Measurements from ENCODE around the gene SVIL. TPM values are rescaled to one million over a fixed set of nuclear protein-coding genes. Genes with fewer than 3 reads are reported as not detected.
"Not testable (repeated sequence)": the region's sequence is repeated elsewhere in the genome, so short reads cannot be mapped to it uniquely, and the experiment has no call there.

Gene SVIL
- total RNA-seq, 1 experiment from 2014 or later: 14.5 TPM

DNA sequence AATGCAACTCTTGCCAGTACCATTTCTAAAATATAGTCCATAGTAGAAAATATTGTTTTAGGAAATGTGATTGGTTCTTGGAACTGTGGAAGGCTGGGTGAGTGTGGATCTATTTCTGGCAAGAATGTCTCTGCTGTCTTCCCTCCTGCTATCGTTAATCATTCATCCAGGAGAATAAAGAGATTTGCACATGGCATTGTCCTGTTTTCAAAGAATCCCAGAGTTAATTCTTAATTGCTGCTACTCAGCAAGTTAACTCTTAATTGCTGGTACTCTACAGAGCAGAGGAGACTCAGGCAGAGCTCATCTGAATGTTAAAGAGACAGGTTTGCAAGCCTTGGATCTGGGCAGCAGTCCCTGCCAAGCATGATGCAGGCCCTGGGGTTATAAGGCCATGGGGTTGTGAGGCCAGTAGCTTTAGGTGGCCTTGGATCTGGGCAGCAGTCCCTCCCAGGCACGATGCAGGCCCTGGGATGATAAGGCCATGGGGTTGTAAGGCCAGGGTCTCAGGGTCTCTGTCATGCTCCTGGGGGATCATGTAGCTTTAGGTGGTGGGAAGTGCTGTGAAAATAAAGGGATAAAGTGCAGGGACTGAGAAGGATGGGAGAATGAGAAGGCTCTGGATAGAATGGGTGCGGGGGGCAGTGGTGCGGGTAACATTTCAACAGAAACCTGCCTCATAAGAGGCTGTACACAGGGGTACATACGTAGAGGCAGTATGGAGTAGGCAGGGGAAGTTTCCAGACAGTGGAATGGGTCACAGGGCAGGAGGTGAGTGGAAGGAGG lies 162.3 kb downstream of the SVIL start:
- H3K4me3 ChIP-seq (ENCODE audit: insufficient read depth, low read depth, low read length): no peak overlapping the region
- H3K36me3 ChIP-seq (replicated peaks; ENCODE audit: control insufficient read depth, insufficient read depth, low read length): no peaks in the 10 kb centered on the region; the same call in 1 of the 2 replicates
- H3K27me3 ChIP-seq (ENCODE audit: control insufficient read depth, insufficient read depth, low read length): no peaks in the 10 kb centered on the region
- no peak for DNase-seq

DNA sequence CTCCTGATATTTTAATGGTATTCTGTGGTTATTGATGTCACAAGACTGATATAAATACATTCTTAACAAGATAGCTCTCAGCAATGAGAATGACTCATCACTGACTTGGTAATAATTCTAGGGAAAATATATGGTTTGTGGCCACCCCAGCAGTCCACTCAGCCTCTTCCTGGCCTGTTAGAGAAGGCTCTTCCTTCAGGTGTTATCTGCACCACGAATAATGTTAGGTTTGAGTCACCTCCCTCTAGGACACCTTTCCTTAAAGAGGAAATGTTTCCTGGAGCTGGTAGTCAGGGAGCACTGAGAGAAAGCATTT lies 163.3 kb downstream of the SVIL start:
- Histone ChIP-seq H3K4me3 (ENCODE audit: insufficient read depth, low read depth, low read length) (no peak overlapping the region), H3K36me3 (replicated peaks; ENCODE audit: control insufficient read depth, insufficient read depth, low read length) (no peaks in the 10 kb centered on the region; the same call in 1 of the 2 replicates)
- DNase-seq: no peak

DNA sequence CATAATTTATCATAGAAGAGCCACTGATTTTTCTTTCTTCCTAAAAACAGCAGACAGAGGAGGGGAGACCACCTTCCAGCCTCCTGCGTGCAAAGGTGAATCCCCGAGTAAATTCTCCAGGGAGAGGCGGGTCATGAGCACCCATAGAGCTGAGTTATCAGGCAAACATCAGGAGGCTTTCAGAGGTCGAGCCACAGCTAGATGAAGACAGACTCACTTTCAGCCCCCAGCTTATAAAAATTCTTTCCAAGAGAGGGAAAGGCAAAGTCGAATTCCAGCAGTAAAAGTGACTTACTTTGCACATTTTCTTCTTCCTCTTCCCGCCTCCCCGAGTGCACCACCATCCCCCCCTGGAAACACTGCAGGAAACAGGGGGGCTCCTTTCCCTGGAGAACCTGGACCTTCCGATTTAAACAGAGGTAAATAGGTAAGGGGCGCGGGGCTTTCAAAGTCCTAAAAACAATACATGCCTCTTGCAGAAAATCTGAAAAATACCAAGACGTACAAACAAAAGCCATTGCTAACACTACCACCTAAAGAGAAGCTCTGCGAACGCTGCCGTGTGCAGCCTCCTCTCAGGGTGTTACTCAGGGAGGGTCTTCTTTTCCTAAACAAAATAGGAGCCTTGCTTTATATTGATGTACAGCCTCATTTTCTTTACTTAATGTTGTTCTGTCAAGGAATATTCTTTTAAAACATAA lies 163.8 kb downstream of the SVIL start:
- Histone ChIP-seq H3K4me3 (ENCODE audit: insufficient read depth, low read depth, low read length) (no peak overlapping the region), H3K36me3 (replicated peaks; ENCODE audit: control insufficient read depth, insufficient read depth, low read length) (no peaks in the 10 kb centered on the region; the same call in 1 of the 2 replicates), H3K27me3 (ENCODE audit: control insufficient read depth, insufficient read depth, low read length) (no peaks in the 10 kb centered on the region)
- no peak for DNase-seq

More for the DNA sequence above, 163.3 kb downstream of the SVIL start:
- no peaks in the 10 kb centered on the region for H3K27me3 ChIP-seq (ENCODE audit: control insufficient read depth, insufficient read depth, low read length)

DNA sequence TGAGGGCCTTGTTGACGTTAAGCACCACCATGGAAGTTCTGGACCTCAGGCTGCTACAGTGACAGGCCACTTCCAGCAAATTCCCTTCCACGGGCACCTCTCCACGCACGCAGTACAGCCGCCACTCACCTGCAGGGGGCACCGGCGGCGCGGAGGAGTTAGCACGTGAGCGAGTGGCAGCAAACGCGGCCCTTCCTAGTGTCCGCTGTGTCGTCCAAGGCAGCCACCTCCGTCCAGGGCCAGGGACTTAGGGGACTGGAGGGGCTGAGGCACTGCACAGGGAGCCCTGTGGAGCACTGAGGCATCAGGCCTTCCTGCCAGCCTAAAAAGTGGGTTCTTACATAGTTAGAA lies 164.4 kb downstream of the SVIL start:
- DNase-seq: peak; percentile 83
- H3K27me3 ChIP-seq (ENCODE audit: control insufficient read depth, insufficient read depth, low read length): no peaks in the 10 kb centered on the region
- H3K36me3 ChIP-seq (replicated peaks; ENCODE audit: control insufficient read depth, insufficient read depth, low read length): no peaks in the 10 kb centered on the region; the same call in none of the 2 replicates

DNA sequence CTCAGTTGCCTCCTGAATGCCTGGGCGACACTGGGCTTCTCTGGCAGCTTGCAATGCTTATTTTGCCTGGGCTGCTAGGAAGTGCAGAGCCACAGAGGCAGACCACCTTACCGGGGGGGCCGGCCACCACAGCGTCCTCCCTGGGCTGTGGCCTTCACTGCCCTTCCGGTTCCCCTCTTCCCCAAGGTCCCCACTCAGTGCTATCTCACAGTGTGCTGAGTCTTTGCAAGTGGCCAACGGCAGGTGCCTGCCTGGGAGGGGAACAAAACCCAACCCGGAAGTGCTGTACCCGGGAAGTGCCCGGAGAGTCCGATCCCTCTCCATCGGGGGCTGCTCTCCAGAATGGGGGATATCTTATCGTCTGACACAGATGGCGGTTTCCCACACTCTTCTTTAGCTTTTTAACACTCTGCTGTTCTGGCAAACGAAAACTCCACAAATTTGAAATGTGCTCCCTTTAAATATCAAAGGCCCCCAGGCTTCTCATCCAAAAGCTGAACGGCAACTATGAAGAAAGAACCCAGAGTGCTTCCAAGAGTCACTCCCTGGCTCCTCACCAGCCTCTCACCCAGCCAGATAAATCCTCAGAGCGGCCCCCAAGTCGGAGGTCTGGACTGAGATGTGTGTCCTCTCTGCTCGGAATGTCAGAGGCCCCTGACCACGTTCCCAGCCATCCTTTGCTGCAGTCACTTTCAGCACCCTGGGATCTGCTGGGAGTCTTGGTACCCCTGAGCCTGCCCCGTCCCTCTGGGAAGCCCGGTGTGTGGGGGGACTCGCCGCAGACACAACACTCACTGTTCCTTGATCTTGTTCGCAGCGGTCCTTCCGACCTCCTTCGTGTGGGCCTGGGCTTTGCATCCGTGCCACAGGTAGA lies 165.1 kb downstream of the SVIL start:
- H3K36me3 ChIP-seq (replicated peaks; ENCODE audit: control insufficient read depth, insufficient read depth, low read length): no peaks in the 10 kb centered on the region; the same call in none of the 2 replicates
- DNase-seq: no peak

More for the DNA sequence above, 164.4 kb downstream of the SVIL start:
- H3K4me3 ChIP-seq (ENCODE audit: insufficient read depth, low read depth, low read length): no peak overlapping the region

DNA sequence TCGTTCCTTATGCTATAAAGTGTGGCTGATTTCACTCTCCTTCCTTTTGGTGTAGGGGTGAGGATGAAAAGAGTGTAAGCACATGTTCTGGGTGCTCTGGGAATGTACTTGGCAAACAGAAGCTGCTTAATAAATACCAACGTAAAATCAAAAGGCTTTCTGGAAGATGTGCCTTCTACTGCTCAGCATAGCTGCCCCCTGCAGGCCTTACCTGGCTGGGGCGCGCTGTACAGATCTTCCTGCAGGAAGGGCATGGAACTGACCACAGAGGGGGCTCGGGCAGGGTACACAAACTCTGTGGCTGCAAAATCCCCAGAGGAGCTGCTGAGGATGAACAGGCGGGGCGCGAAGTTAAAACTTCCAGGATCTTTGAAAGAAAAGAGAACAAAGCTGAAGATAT lies 169.4 kb downstream of the SVIL start:
- peaks cover 7% of the 10 kb centered on the region for H3K36me3 ChIP-seq (replicated peaks; ENCODE audit: control insufficient read depth, insufficient read depth, low read length)
- no peak overlapping the region for H3K4me3 ChIP-seq (ENCODE audit: insufficient read depth, low read depth, low read length)
- no peaks in the 10 kb centered on the region for H3K27me3 ChIP-seq (ENCODE audit: control insufficient read depth, insufficient read depth, low read length)
- DNase-seq: peak; percentile 21

More for the DNA sequence above, 165.1 kb downstream of the SVIL start:
- H3K4me3 ChIP-seq (ENCODE audit: insufficient read depth, low read depth, low read length): no peak overlapping the region
- H3K27me3 ChIP-seq (ENCODE audit: control insufficient read depth, insufficient read depth, low read length): no peaks in the 10 kb centered on the region

DNA sequence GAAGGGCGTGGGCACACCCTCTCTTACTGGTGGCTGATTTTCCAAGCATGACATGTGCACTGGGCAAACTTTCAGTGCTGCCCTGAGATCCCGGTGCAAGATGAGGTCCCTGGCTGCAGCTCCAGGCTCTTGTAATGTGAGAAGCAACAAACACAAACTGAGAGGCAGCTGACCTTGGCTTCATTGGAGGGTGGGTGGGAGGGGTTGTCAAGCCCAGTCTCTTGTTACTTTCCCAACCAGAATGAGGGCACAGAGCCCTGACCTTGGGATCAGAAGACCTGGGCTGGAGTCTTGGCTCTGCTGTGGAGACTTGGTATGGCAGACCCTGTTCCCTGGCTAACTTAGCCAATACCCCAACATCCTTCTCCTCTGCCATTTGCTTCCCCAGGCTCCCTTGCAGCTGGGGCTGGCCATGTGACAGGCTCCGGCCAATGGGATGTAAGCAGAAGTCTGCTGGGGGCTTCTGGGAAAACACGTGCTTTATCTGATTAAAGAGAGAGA lies 170.1 kb downstream of the SVIL start:
- not testable (repeated sequence) for H3K27me3 ChIP-seq (ENCODE audit: control insufficient read depth, insufficient read depth, low read length); DNase-seq; H3K4me3 ChIP-seq (ENCODE audit: insufficient read depth, low read depth, low read length); H3K36me3 ChIP-seq (replicated peaks; ENCODE audit: control insufficient read depth, insufficient read depth, low read length)

DNA sequence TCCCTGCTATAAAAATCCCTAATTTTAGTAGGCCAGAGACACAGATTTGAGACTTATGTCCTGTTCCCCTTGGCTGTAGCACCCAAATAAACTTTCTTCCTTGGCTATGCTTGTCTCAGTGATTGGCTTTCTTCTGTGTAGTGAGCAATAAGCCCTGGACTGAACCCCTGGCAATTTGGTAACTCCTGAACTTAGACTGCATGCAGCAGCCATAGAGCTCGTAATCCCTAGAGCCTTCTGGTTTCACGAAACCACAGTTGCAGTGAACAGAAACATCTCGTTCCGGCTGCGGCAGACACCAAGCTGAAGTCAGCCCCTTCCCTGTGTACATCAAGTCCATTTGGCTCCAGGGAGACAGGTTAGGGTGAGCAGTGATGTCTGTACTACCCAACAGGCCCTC lies 173.7 kb downstream of the SVIL start:
- Histone ChIP-seq H3K27me3 (ENCODE audit: control insufficient read depth, insufficient read depth, low read length) (no peaks in the 10 kb centered on the region), H3K4me3 (ENCODE audit: insufficient read depth, low read depth, low read length) (no peak overlapping the region), H3K36me3 (replicated peaks; ENCODE audit: control insufficient read depth, insufficient read depth, low read length) (peaks cover 7% of the 10 kb centered on the region)
- no peak for DNase-seq

DNA sequence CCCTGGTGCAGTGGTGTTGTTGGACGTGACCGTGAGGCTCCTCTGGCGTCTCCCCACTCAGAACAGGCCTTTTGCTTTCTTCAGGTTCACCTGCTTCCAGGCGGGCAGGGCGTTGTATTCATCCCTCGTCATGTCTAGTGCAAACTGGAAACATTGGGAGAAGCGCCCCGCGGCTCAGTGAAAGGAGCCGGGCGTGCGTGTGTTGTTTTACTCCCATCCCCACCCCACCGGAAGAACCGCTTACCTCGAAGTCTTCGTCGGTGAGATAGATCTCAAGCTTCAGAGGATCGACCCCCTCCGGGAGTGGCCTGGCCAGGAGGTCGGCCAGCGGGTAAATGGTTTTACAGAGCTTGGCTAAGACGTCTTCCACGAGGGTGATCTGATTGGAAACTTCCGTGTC lies 176.6 kb downstream of the SVIL start:
- H3K4me3 ChIP-seq (ENCODE audit: insufficient read depth, low read depth, low read length); DNase-seq; H3K36me3 ChIP-seq (replicated peaks; ENCODE audit: control insufficient read depth, insufficient read depth, low read length); H3K27me3 ChIP-seq (ENCODE audit: control insufficient read depth, insufficient read depth, low read length): not testable (repeated sequence)

DNA sequence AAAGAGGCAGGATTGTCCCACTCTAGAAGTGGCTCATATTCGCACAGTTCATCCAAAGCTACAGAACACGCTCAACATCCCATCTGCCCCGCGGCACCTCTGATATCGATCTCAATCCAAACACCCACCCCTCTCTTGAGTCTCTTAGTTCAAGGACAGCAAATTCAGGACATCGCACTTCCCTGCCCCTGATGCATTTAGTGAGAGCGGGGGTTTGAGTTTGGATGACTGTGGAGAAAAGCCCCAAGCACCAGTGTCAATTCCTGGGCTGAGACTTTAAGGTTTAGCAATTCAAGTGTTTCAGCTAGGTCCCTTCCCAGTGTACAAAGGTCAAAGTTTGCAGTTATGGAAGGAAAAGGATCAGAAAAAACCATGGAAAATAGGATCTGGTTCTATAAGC lies 179.7 kb downstream of the SVIL start:
- Histone ChIP-seq H3K27me3 (ENCODE audit: control insufficient read depth, insufficient read depth, low read length) (no peaks in the 10 kb centered on the region), H3K36me3 (replicated peaks; ENCODE audit: control insufficient read depth, insufficient read depth, low read length) (no peaks in the 10 kb centered on the region), H3K4me3 (ENCODE audit: insufficient read depth, low read depth, low read length) (no peak overlapping the region)
- no peak for DNase-seq

DNA sequence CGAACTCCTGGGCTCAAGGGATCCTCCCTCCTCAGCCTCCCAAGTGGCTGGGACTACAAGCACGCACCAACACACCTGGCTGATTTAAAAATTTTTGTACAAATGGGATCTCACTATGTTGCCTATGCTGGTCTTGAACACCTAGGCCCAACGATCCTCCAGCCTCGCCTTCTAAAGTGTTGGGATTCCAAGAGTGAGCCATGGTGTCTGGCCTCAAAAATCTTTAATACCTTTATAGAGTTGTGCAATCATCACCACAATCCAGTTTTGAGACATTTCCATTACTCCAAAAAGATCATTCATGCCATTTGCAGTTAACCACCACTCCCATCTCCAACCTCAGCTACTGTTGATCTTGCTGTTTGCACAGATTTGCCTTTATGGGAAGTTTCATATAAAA lies 180.5 kb downstream of the SVIL start:
- no peaks in the 10 kb centered on the region for H3K36me3 ChIP-seq (replicated peaks; ENCODE audit: control insufficient read depth, insufficient read depth, low read length)
- DNase-seq: no peak
- no peaks in the 10 kb centered on the region for H3K27me3 ChIP-seq (ENCODE audit: control insufficient read depth, insufficient read depth, low read length)
- no peak overlapping the region for H3K4me3 ChIP-seq (ENCODE audit: insufficient read depth, low read depth, low read length)

DNA sequence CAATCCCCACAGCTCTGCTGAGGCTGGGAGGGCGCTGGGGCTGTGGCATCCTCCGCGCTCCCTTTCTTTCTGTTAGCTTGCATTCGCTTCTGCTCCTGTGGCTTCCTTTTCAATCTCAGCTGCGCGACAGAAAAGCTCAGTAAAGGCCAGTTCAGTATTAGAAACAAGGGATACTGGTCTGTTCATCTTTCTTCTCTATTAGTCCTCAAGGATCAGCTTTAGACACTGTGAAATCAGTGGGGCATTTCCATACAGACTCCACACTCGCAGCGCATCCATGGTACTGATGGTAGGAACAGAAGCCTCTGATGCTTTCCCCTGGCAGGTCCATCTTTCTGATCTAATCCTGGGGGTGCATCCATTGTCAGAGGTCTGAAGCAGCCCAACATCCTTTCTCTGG lies 182.2 kb downstream of the SVIL start:
- H3K27me3 ChIP-seq (ENCODE audit: control insufficient read depth, insufficient read depth, low read length): no peaks in the 10 kb centered on the region
- H3K4me3 ChIP-seq (ENCODE audit: insufficient read depth, low read depth, low read length): no peak overlapping the region
- H3K36me3 ChIP-seq (replicated peaks; ENCODE audit: control insufficient read depth, insufficient read depth, low read length): no peaks in the 10 kb centered on the region
- DNase-seq: no peak

DNA sequence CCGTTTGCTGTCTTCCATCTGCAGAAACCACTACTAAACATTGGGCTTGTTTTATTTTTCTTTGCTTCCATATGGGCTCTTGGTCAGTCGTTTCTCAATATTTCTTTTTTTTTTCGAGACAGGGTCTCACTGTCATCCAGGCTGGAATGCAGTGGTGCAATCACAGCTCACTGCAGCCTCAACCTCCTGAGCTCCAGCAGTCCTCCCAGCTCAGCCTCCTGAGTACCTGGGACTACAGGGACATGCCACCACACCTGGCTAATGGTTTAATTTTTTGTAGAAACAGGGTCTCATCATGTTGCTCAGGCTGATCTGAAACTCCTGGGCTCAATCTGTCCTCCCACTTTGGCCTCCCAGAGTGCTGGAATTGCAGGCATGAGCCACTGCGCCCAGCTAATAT lies 182.8 kb downstream of the SVIL start:
- DNase-seq: no peak
- Histone ChIP-seq H3K27me3 (ENCODE audit: control insufficient read depth, insufficient read depth, low read length) (no peaks in the 10 kb centered on the region), H3K36me3 (replicated peaks; ENCODE audit: control insufficient read depth, insufficient read depth, low read length) (no peaks in the 10 kb centered on the region), H3K4me3 (ENCODE audit: insufficient read depth, low read depth, low read length) (no peak overlapping the region)

DNA sequence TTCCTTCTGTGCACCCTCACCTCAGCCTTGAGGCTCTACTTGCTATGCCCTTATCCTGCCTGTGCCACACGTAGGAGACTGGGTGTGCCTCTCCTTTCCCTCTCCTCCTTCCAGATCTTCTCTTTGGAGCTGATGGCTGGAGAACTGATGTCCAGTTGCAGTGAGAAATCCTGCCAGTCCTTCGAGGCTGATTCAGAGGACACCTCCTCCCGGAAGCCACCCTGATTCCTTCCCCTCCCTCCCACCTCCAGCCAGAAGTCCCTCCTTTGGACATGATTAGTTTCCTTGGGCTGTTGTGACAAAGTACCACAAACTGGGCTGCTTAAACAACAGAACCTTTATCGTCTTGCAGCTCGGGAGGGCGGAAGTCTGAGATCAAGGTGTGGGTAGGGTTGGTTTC lies 184.4 kb downstream of the SVIL start:
- no peak for DNase-seq
- no peaks in the 10 kb centered on the region for H3K36me3 ChIP-seq (replicated peaks; ENCODE audit: control insufficient read depth, insufficient read depth, low read length)
- H3K27me3 ChIP-seq (ENCODE audit: control insufficient read depth, insufficient read depth, low read length): no peaks in the 10 kb centered on the region
- no peak overlapping the region for H3K4me3 ChIP-seq (ENCODE audit: insufficient read depth, low read depth, low read length)

Data from H7 (cell line).